CD14-positive monocyte (primary cell): Measurements from ENCODE around the gene FRY. TPM values are rescaled to one million over a fixed set of nuclear protein-coding genes. Genes with fewer than 3 reads are reported as not detected.

Experiments used
- DNase-seq, 3 donors: peaks; one replicate each; pipeline ENCODE4 v3.0.0-alpha.2; 2011 to 2022
- H2AFZ ChIP-seq: 2 replicates; pipeline ENCODE4 v1.6.0; 2012; ENCODE audit warnings: mild to moderate bottlenecking, low read depth, low read length, inconsistent platforms; ENCODE audit not compliant: insufficient read depth, poor library complexity, severe bottlenecking
- H3K27ac ChIP-seq, 2 donors: 1 replicate in 1 of 2; 2 replicates in 1 of 2; pipeline ENCODE4 v1.5.1; 2012 to 2013; ENCODE audit warnings: low read length in 2 of 2, control low read depth in 1 of 2, inconsistent platforms in 1 of 2, low read depth in 1 of 2, mild to moderate bottlenecking in 1 of 2
- H3K27me3 ChIP-seq, 2 donors: one replicate each; pipeline versions ENCODE4 v1.6.0 to v1.6.1; 2011 to 2013; ENCODE audit warnings: low read length in 2 of 2; ENCODE audit not compliant: control insufficient read depth in 2 of 2, insufficient read depth in 2 of 2
- H3K36me3 ChIP-seq, 2 donors: replicated peaks in 1 of 2; 1 replicate in 1 of 2; 2 replicates in 1 of 2; pipeline versions ENCODE4 v1.5.1 to v1.6.1; 2012 to 2013; ENCODE audit warnings: low read length in 2 of 2, control low read depth in 1 of 2, inconsistent platforms in 1 of 2, mild to moderate bottlenecking in 1 of 2; ENCODE audit not compliant: insufficient read depth in 2 of 2, control insufficient read depth in 1 of 2
- H3K4me1 ChIP-seq, 2 donors: 1 replicate in 1 of 2; 2 replicates in 1 of 2; pipeline versions ENCODE4 v1.5.1 to v1.6.1; 2012 to 2013; ENCODE audit warnings: low read length in 2 of 2, control low read depth in 1 of 2, inconsistent platforms in 1 of 2, mild to moderate bottlenecking in 1 of 2, moderate library complexity in 1 of 2; ENCODE audit not compliant: insufficient read depth in 2 of 2, control insufficient read depth in 1 of 2
- H3K4me2 ChIP-seq: replicated peaks from 2 replicates; pipeline ENCODE3; 2012; ENCODE audit warnings: low read length, moderate library complexity, mild to moderate bottlenecking; ENCODE audit not compliant: poor library complexity, severe bottlenecking; ENCODE audit errors: extremely low read depth
- H3K4me3 ChIP-seq, 3 experiments: fragments of 200-600 bp in 1 of 3; sonication (generic) in 1 of 3; replicated peaks in 1 of 3; 1 replicate in 2 of 3; 2 replicates in 1 of 3; pipeline ENCODE4 v1.5.1; 2011 to 2013; ENCODE audit warnings: low read length in 3 of 3, mild to moderate bottlenecking in 3 of 3, control low read depth in 2 of 3, low read depth in 2 of 3, inconsistent platforms in 1 of 3, moderate library complexity in 1 of 3
- H3K79me2 ChIP-seq: 2 replicates; pipeline ENCODE4 v1.6.0; 2012; ENCODE audit warnings: mild to moderate bottlenecking, control low read depth, inconsistent platforms, low read length, moderate library complexity; ENCODE audit not compliant: insufficient read depth
- H3K9ac ChIP-seq: 2 replicates; pipeline ENCODE4 v1.6.0; 2017; ENCODE audit warnings: low read length, mild to moderate bottlenecking; ENCODE audit not compliant: insufficient read depth, poor library complexity, severe bottlenecking
- H3K9me3 ChIP-seq, 2 donors: replicated peaks in 1 of 2; 1 replicate in 1 of 2; 2 replicates in 1 of 2; pipeline versions ENCODE4 v1.5.1 to v1.6.1; 2012 to 2013; ENCODE audit warnings: low read length in 2 of 2, control low read depth in 1 of 2; ENCODE audit not compliant: control insufficient read depth in 1 of 2, insufficient read depth in 1 of 2
- H4K20me1 ChIP-seq: 2 replicates; pipeline ENCODE4 v1.6.0; 2012; ENCODE audit warnings: mild to moderate bottlenecking, low read length, control low read depth, moderate library complexity; ENCODE audit not compliant: insufficient read depth
- H3K27ac Mint-ChIP-seq, 7 donors: one replicate each; pipeline ENCODE4 v1.8.0; 2020; ENCODE audit warnings: mild to moderate bottlenecking in 7 of 7, mixed read lengths in 7 of 7, moderate library complexity in 6 of 7, inconsistent platforms in 2 of 7
- H3K27me3 Mint-ChIP-seq, 3 donors: one replicate each; pipeline ENCODE4 v1.8.0; 2021 to 2022; ENCODE audit warnings: low read depth in 3 of 3, mild to moderate bottlenecking in 3 of 3, mixed read lengths in 3 of 3, moderate library complexity in 3 of 3, inconsistent platforms in 1 of 3
- H3K36me3 Mint-ChIP-seq, 2 donors: one replicate each; pipeline ENCODE4 v1.8.0; 2020; ENCODE audit warnings: mixed read lengths in 2 of 2, inconsistent platforms in 1 of 2, mild to moderate bottlenecking in 1 of 2
- H3K4me1 Mint-ChIP-seq: one replicate; pipeline ENCODE4 v1.8.0; 2020; ENCODE audit warnings: mild to moderate bottlenecking, mixed read lengths
- H3K4me3 Mint-ChIP-seq, 2 donors: one replicate each; pipeline ENCODE4 v1.8.0; 2020; ENCODE audit warnings: mild to moderate bottlenecking in 2 of 2, mixed read lengths in 2 of 2, moderate library complexity in 1 of 2
- H3K9me3 Mint-ChIP-seq, 7 donors: one replicate each; pipeline ENCODE4 v1.8.0; 2020 to 2022; ENCODE audit warnings: mixed read lengths in 7 of 7, mild to moderate bottlenecking in 6 of 7, moderate library complexity in 6 of 7, inconsistent platforms in 2 of 7
- WGBS: methylation state at CpG from one replicate; pipeline ENCODE4 v1.1.5; 2013; ENCODE audit warnings: missing lambda C conversion rate; ENCODE audit not compliant: insufficient coverage; 5-methylcytosine and 5-hydroxymethylcytosine counted together
- intact Hi-C, 2 donors: fragments of 100-400 bp; cut with micrococcal nuclease; formaldehyde crosslinking; loops; one replicate each; pipeline versions ENCODE4 v1.15.0 to v1.15.1; 2023
- polyA plus RNA-seq, 3 donors: library from polyadenylated mRNA; depleted of rRNA in 1 of 3; unstranded in 2 of 3; stranded (reverse) in 1 of 3; fragments of 300-500 nt in 2 of 3; fragments of >200 nt in 1 of 3; fragmentation: Illumina TruSeq in 2 of 3; gene quantifications; 1 replicate in 2 of 3; 2 replicates in 1 of 3; pipeline ENCODE4 v1.2.3, GENCODE V29; 2012 to 2021
- TF ChIP-seq, protein P1 (sequence below): fragments of 200-600 bp; IDR thresholded peaks from one replicate; pipeline ENCODE4 v1.8.0; 2022; ENCODE audit warnings: antibody characterized with exemption, mild to moderate bottlenecking

The FRY gene
- polyA plus RNA-seq, 3 donors, result 3.9 to 31.8 (median 5.0) TPM

DNA sequence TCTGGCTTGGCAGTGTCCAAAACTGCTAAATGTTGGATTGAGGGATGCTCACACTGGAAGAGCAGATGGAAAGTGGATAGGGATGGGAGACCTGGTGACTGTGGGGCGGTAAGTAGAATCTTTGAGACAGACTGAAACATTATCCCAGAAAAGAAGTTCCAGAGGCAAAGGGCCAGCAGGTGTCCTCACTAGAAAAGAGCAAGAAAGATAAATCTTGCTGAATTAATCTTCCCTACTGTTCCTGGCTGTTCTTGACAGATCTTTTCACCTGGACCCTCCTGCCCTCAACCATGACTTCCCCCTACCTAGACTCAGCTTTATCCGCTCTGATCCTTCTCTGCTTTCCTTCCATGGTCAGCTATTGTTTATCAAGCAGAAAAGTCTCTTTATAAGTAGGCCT, 35.0 kb upstream of the FRY start:
- intact Hi-C loops, result no loop called here
- peak overlapping the region in 1 of 7 donors; percentile 21 for H3K27ac Mint-ChIP-seq

DNA sequence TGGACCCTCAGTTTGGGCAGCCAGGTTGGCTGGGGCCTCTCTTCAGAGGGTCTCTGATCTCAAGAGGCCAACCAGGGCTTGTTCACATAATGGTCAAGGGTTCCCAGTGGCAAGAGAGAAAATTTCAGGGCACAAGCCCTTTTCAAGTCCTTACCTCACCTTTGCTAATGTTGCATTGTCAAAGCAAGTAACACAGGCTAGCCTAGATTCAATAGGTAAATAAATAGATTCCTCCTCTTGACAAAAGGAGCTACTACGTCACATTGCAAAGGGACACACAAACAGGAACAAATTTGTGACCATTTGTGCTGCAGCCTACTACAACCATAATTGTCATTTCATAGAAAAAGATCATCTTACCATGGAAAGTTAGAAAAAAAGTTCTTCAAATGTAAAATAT, 33.9 kb upstream of the FRY start:
- intact Hi-C loops, result no loop called here
- no peak for DNase-seq
- TF ChIP-seq, protein P1, sequence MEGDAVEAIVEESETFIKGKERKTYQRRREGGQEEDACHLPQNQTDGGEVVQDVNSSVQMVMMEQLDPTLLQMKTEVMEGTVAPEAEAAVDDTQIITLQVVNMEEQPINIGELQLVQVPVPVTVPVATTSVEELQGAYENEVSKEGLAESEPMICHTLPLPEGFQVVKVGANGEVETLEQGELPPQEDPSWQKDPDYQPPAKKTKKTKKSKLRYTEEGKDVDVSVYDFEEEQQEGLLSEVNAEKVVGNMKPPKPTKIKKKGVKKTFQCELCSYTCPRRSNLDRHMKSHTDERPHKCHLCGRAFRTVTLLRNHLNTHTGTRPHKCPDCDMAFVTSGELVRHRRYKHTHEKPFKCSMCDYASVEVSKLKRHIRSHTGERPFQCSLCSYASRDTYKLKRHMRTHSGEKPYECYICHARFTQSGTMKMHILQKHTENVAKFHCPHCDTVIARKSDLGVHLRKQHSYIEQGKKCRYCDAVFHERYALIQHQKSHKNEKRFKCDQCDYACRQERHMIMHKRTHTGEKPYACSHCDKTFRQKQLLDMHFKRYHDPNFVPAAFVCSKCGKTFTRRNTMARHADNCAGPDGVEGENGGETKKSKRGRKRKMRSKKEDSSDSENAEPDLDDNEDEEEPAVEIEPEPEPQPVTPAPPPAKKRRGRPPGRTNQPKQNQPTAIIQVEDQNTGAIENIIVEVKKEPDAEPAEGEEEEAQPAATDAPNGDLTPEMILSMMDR, result no peak

More for the DNA sequence above, 35.0 kb upstream of the FRY start:
- Histone ChIP-seq H3K9ac (no peak overlapping the region), H3K4me2 (no peak overlapping the region), H3K4me3 (no peak overlapping the region), H3K79me2 (peaks cover 3% of the 10 kb centered on the region), H3K9me3 (peaks cover 3 to 6% of the 10 kb centered on the region in 2 donors), H3K27me3 (no peaks in the 10 kb centered on the region), H3K36me3 (no peaks in the 10 kb centered on the region), H4K20me1 (no peaks in the 10 kb centered on the region), H2AFZ (no peak overlapping the region), H3K4me1 (peaks cover 5 to 6% of the 10 kb centered on the region in 2 donors), H3K27ac (no peak overlapping the region)
- peaks cover 0 to 2% (median 0%) of the 10 kb centered on the region in 3 donors for H3K27me3 Mint-ChIP-seq
- peaks cover 0 to 14% (median 6%) of the 10 kb centered on the region in 7 donors for H3K9me3 Mint-ChIP-seq
- H3K36me3 Mint-ChIP-seq, result peaks cover 13 to 27% of the 10 kb centered on the region in 2 donors
- no peak overlapping the region for H3K4me3 Mint-ChIP-seq
- DNase-seq, result no peak
- peaks cover 16% of the 10 kb centered on the region for H3K4me1 Mint-ChIP-seq
- TF ChIP-seq, protein P1, result no peak
- WGBS, result no CpG with 5 or more reads among the region's 2 CpGs

More for the DNA sequence above, 33.9 kb upstream of the FRY start:
- Histone ChIP-seq H3K9me3 (peaks cover 3 to 6% of the 10 kb centered on the region in 2 donors), H4K20me1 (no peaks in the 10 kb centered on the region), H3K4me2 (no peak overlapping the region), H3K36me3 (no peaks in the 10 kb centered on the region), H2AFZ (no peak overlapping the region), H3K79me2 (peaks cover 3% of the 10 kb centered on the region), H3K9ac (no peak overlapping the region), H3K4me3 (no peak overlapping the region), H3K27me3 (no peaks in the 10 kb centered on the region), H3K4me1 (peaks cover 13 to 14% of the 10 kb centered on the region in 2 donors), H3K27ac (no peak overlapping the region)
- no CpG with 5 or more reads among the region's 1 CpG for WGBS
- Mint-ChIP-seq H3K4me1 (peaks cover 23% of the 10 kb centered on the region), H3K9me3 (peaks cover 0 to 14% (median 6%) of the 10 kb centered on the region in 7 donors), H3K27ac (no peak overlapping the region), H3K27me3 (peaks cover 0 to 2% (median 0%) of the 10 kb centered on the region in 3 donors), H3K4me3 (no peak overlapping the region), H3K36me3 (peaks cover 13 to 26% of the 10 kb centered on the region in 2 donors)
